ENCODE results near the gene CENPVL3. TPM values are rescaled to one million over a fixed set of nuclear protein-coding genes. Genes with fewer than 3 reads are reported as not detected.

The CENPVL3 gene
- total RNA-seq, 1 experiment from 2014 or later: not detected

- Histone ChIP-seq H3K4me2 (ENCODE audit: low read length) (no peak overlapping the region), H3K4me3 (replicated peaks in 1 of 2; ENCODE audit: low read depth in 1 of 2, low read length in 2 of 2) (no peak overlapping the region), H3K27ac (ENCODE audit: low read depth, low read length) (no peak overlapping the region), H3K36me3 (ENCODE audit: control insufficient read depth in 1 of 2, insufficient read depth in 2 of 2, low read length in 2 of 2) (no peaks in the 10 kb centered on the region), H2AFZ (ENCODE audit: low read depth, low read length, poor library complexity, severe bottlenecking) (no peak overlapping the region), H3K4me1 (ENCODE audit: control insufficient read depth in 1 of 2, insufficient read depth in 2 of 2, low read length in 2 of 2) (no peaks in the 10 kb centered on the region), H3K9me2 (ENCODE audit: insufficient read depth) (no peaks in the 10 kb centered on the region), H3K27me3 (ENCODE audit: insufficient read depth, low read length) (no peaks in the 10 kb centered on the region), H3K9ac (ENCODE audit: low read length) (no peak overlapping the region), H3K79me2 (ENCODE audit: insufficient read depth, low read length) (no peaks in the 10 kb centered on the region), H3K9me3 (ENCODE audit: control insufficient read depth in 1 of 2, insufficient read depth in 1 of 2, low read depth in 1 of 2, low read length in 2 of 2) (no peaks in the 10 kb centered on the region), H4K20me1 (ENCODE audit: insufficient read depth) (no peaks in the 10 kb centered on the region)
- intact Hi-C loops (cut with micrococcal nuclease): no loop called here
- no peak for DNase-seq (ENCODE audit: low read depth, low spot score)
- no peak for TF ChIP-seq ZBTB33 (IDR thresholded peaks at IDR 0.05; ENCODE audit: extremely low read depth, insufficient replicate concordance, low read length)
- ChIA-PET CTCF (no interaction called here), POLR2A (no interaction called here), RAD21 (ENCODE audit: low non-redundant PET in 1 of 2, low total read pairs in 2 of 2, uncharacterized antibody in 2 of 2, unreplicated experiment in 2 of 2) (no interaction called here)
- no peak for ATAC-seq
- no TSS peak for BruUV-seq (replicated peaks)
Measured at GRCh38 chrX:51598899-51599298, 19.8 kb downstream of the CENPVL3 start.

DNA sequence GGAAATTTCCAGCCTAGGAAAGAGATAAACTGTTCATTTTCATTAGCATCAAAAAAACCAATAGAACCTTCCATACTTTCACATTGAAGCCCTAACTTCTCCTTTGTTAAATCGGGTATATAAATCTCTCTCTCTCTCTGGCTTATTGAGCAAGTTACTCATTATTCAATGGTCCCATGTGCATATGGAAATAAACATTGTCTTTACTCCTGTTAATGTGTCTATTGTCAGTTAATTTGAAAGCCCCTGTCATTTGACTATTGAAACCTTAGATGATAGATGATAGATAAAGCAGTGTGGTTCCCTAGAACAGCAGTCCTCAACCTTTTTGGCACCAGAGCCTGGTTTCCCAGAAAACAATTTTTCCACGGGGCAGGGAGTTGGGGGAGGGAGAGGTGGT is 46.8 kb downstream of the CENPVL3 start:
- POLR2A ChIA-PET: no interaction called here
- no peak for DNase-seq (ENCODE audit: low read depth, low spot score)
- CTCF ChIA-PET: no interaction called here
- BruUV-seq (replicated peaks): no TSS peak
- Histone ChIP-seq H3K9ac (ENCODE audit: low read length) (no peak overlapping the region), H4K20me1 (ENCODE audit: insufficient read depth) (no peaks in the 10 kb centered on the region), H3K79me2 (ENCODE audit: insufficient read depth, low read length) (no peaks in the 10 kb centered on the region), H3K9me3 (ENCODE audit: control insufficient read depth in 1 of 2, insufficient read depth in 1 of 2, low read depth in 1 of 2, low read length in 2 of 2) (no peaks in the 10 kb centered on the region), H2AFZ (ENCODE audit: low read depth, low read length, poor library complexity, severe bottlenecking) (no peak overlapping the region), H3K27ac (ENCODE audit: low read depth, low read length) (no peak overlapping the region), H3K4me3 (replicated peaks in 1 of 2; ENCODE audit: low read depth in 1 of 2, low read length in 2 of 2) (no peak overlapping the region), H3K27me3 (ENCODE audit: insufficient read depth, low read length) (0 out of 2 replicates have a peak, but pooled peaks cover 5% of the 10 kb centered on the region), H3K4me2 (ENCODE audit: low read length) (no peak overlapping the region), H3K4me1 (ENCODE audit: control insufficient read depth in 1 of 2, insufficient read depth in 2 of 2, low read length in 2 of 2) (no peaks in the 10 kb centered on the region), H3K9me2 (ENCODE audit: insufficient read depth) (no peaks in the 10 kb centered on the region), H3K36me3 (ENCODE audit: control insufficient read depth in 1 of 2, insufficient read depth in 2 of 2, low read length in 2 of 2) (no peaks in the 10 kb centered on the region)
- intact Hi-C loops (cut with micrococcal nuclease): no loop called here
- RAD21 ChIA-PET (ENCODE audit: low non-redundant PET in 1 of 2, low total read pairs in 2 of 2, uncharacterized antibody in 2 of 2, unreplicated experiment in 2 of 2): no interaction called here
- TF ChIP-seq ELF1 (IDR thresholded peaks at IDR 0.05; ENCODE audit: borderline replicate concordance, low read depth): no peak
- TF ChIP-seq, protein P1, sequence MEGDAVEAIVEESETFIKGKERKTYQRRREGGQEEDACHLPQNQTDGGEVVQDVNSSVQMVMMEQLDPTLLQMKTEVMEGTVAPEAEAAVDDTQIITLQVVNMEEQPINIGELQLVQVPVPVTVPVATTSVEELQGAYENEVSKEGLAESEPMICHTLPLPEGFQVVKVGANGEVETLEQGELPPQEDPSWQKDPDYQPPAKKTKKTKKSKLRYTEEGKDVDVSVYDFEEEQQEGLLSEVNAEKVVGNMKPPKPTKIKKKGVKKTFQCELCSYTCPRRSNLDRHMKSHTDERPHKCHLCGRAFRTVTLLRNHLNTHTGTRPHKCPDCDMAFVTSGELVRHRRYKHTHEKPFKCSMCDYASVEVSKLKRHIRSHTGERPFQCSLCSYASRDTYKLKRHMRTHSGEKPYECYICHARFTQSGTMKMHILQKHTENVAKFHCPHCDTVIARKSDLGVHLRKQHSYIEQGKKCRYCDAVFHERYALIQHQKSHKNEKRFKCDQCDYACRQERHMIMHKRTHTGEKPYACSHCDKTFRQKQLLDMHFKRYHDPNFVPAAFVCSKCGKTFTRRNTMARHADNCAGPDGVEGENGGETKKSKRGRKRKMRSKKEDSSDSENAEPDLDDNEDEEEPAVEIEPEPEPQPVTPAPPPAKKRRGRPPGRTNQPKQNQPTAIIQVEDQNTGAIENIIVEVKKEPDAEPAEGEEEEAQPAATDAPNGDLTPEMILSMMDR (IDR thresholded peaks at IDR 0.05 in 2 of 3, conservative IDR thresholded peaks at IDR 0.05 in 1 of 3; ENCODE audit: borderline replicate concordance in 1 of 3, insufficient read depth in 1 of 3, low read depth in 2 of 3, low read length in 2 of 3): no peak
- TF ChIP-seq, protein P2, sequence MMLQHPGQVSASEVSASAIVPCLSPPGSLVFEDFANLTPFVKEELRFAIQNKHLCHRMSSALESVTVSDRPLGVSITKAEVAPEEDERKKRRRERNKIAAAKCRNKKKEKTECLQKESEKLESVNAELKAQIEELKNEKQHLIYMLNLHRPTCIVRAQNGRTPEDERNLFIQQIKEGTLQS (IDR thresholded peaks at IDR 0.05): no peak
- no peak for TF ChIP-seq POLR2AphosphoS5 (IDR thresholded peaks at IDR 0.05; ENCODE audit: low read depth, low read length)
- ATAC-seq: no peak
